Neuronal stem cell (in vitro differentiated cells): Measurements from ENCODE around the gene FCN3.
A peak's percentile ranks its signal among the peaks of the same experiment; 100 is the strongest.

Source experiments
- DNase-seq: peaks from one replicate; pipeline ENCODE4 v3.0.0-alpha.2; 2013; ENCODE audit warnings: low spot score
- H2AFZ ChIP-seq: one replicate; pipeline ENCODE4 v1.6.1; 2013; ENCODE audit warnings: mild to moderate bottlenecking, low read length, inconsistent platforms
- H2AK5ac ChIP-seq: 2 replicates; pipeline ENCODE4 v1.6.1; 2013; ENCODE audit warnings: low read depth, mild to moderate bottlenecking, inconsistent platforms, low read length, moderate library complexity, mixed read lengths
- H2BK120ac ChIP-seq: 2 replicates; pipeline ENCODE4 v1.6.1; 2013; ENCODE audit warnings: low read depth, mild to moderate bottlenecking, inconsistent platforms, low read length, moderate library complexity, mixed read lengths
- H2BK12ac ChIP-seq: one replicate; pipeline ENCODE4 v1.6.1; 2013; ENCODE audit warnings: low read length, inconsistent platforms
- H2BK15ac ChIP-seq: 2 replicates; pipeline ENCODE4 v1.6.1; 2013; ENCODE audit warnings: mild to moderate bottlenecking, low read length, inconsistent platforms, mixed read lengths
- H2BK5ac ChIP-seq: one replicate; pipeline ENCODE4 v1.6.1; 2013; ENCODE audit warnings: inconsistent platforms, mild to moderate bottlenecking, low read length, moderate library complexity
- H3K14ac ChIP-seq: one replicate; pipeline ENCODE4 v1.6.1; 2013; ENCODE audit warnings: low read length, inconsistent platforms
- H3K18ac ChIP-seq: 2 replicates; pipeline ENCODE4 v1.6.1; 2013; ENCODE audit warnings: low read length, inconsistent platforms
- H3K23ac ChIP-seq: 2 replicates; pipeline ENCODE4 v1.6.1; 2013; ENCODE audit warnings: low read depth, mild to moderate bottlenecking, mixed read lengths, low read length, inconsistent platforms; ENCODE audit not compliant: poor library complexity
- H3K27ac ChIP-seq: replicated peaks from 3 replicates; pipeline ENCODE4 v1.5.1; 2013; ENCODE audit warnings: low read length, inconsistent platforms
- H3K27me3 ChIP-seq, 3 experiments: 2 replicates each; pipeline ENCODE4 v1.6.1; 2013; ENCODE audit warnings: low read length in 3 of 3, mild to moderate bottlenecking in 2 of 3, inconsistent platforms in 1 of 3, low read depth in 1 of 3, mixed read lengths in 1 of 3, moderate library complexity in 1 of 3; ENCODE audit not compliant: control insufficient read depth in 3 of 3, insufficient read depth in 3 of 3
- H3K36me3 ChIP-seq, 2 donors: replicated peaks in 1 of 2; 2 replicates each; pipeline ENCODE4 v1.6.1; 2013; ENCODE audit warnings: low read length in 2 of 2; ENCODE audit not compliant: control insufficient read depth in 2 of 2, insufficient read depth in 2 of 2
- H3K4ac ChIP-seq: 2 replicates; pipeline ENCODE4 v1.6.1; 2013; ENCODE audit warnings: inconsistent platforms, mild to moderate bottlenecking, low read length, moderate library complexity
- H3K4me1 ChIP-seq, 2 donors: 1 replicate in 1 of 2; 2 replicates in 1 of 2; pipeline ENCODE4 v1.6.1; 2013; ENCODE audit warnings: low read length in 2 of 2, low read depth in 1 of 2; ENCODE audit not compliant: control insufficient read depth in 2 of 2, insufficient read depth in 1 of 2
- H3K4me2 ChIP-seq: one replicate; pipeline ENCODE4 v1.6.1; 2013; ENCODE audit warnings: mild to moderate bottlenecking, low read length, inconsistent platforms; ENCODE audit not compliant: insufficient read depth, poor library complexity, severe bottlenecking
- H3K4me3 ChIP-seq, 2 donors: 2 replicates each; pipeline ENCODE4 v1.5.1; 2013; ENCODE audit warnings: low read length in 2 of 2, mild to moderate bottlenecking in 2 of 2, inconsistent platforms in 1 of 2, moderate library complexity in 1 of 2
- H3K79me1 ChIP-seq: one replicate; pipeline ENCODE4 v1.6.1; 2013; ENCODE audit warnings: low read depth, mild to moderate bottlenecking, inconsistent platforms, low read length, moderate library complexity
- H3K9ac ChIP-seq: one replicate; pipeline ENCODE4 v1.6.1; 2013; ENCODE audit warnings: mild to moderate bottlenecking, low read depth, low read length, inconsistent platforms; ENCODE audit not compliant: poor library complexity
- H3K9me3 ChIP-seq, 2 donors: replicated peaks in 1 of 2; 2 replicates each; pipeline versions ENCODE3 to v1.6.1; 2013; ENCODE audit warnings: low read length in 2 of 2, mild to moderate bottlenecking in 2 of 2, inconsistent platforms in 1 of 2, low read depth in 1 of 2, mixed read lengths in 1 of 2, moderate library complexity in 1 of 2; ENCODE audit not compliant: control insufficient read depth in 2 of 2, insufficient read depth in 1 of 2
- H4K8ac ChIP-seq: one replicate; pipeline ENCODE4 v1.6.1; 2013; ENCODE audit warnings: low read depth, mild to moderate bottlenecking, inconsistent platforms, low read length, moderate library complexity
- H4K91ac ChIP-seq: one replicate; pipeline ENCODE4 v1.6.1; 2013; ENCODE audit warnings: low read length, low read depth, mild to moderate bottlenecking, inconsistent platforms; ENCODE audit not compliant: poor library complexity
- WGBS, 2 donors: extraction: QIAGEN DNeasy Blood & Tissue Kit; methylation state at CpG; one replicate each; pipeline ENCODE4 v1.1.7; 2013; ENCODE audit warnings: missing lambda C conversion rate in 2 of 2, mixed read lengths in 1 of 2; ENCODE audit not compliant: insufficient read length in 2 of 2, insufficient replicate concordance in 1 of 2; ENCODE audit errors: extremely low coverage in 2 of 2; 5-methylcytosine and 5-hydroxymethylcytosine counted together

Gene FCN3

GRCh38 chr1:27366411-27367159, 8.0 kb downstream of the FCN3 start, which contains the start of gene MAP3K6:
MAP3K6 (minus strand) TSS chr1:27366961; CDS start chr1:27366597, 364 bp downstream.
- Histone ChIP-seq H3K23ac (peak within 1 kb of the TSS; percentile 81), H3K4ac (no peak within 1 kb of the TSS), H2AFZ (peak within 1 kb of the TSS; percentile 99), H2AK5ac (peak within 1 kb of the TSS; percentile 40), H2BK12ac (no peak within 1 kb of the TSS), H3K18ac (peak within 1 kb of the TSS; percentile 93), H2BK120ac (no peak within 1 kb of the TSS), H4K8ac (no peak within 1 kb of the TSS), H2BK5ac (peak within 1 kb of the TSS; percentile 40), H2BK15ac (peak within 1 kb of the TSS; percentile 88), H3K4me1 (peaks cover 18 to 28% of the 10 kb centered on the region in 2 donors), H3K9ac (peak within 1 kb of the TSS; percentile 82), H4K91ac (peak within 1 kb of the TSS; percentile 13), H3K27ac (peak within 1 kb of the TSS; percentile 94), H3K36me3 (peaks cover 0 to 21% of the 10 kb centered on the region in 2 donors), H3K14ac (peak within 1 kb of the TSS; percentile 25), H3K79me1 (no peaks in the 10 kb centered on the region), H3K27me3 (peaks cover 0 to 6% (median 6%) of the 10 kb centered on the region in 3 experiments), H3K9me3 (no peaks in the 10 kb centered on the region), H3K4me3 (peak within 1 kb of the TSS; percentile 71 to 83), H3K4me2 (peak within 1 kb of the TSS; percentile 94)
- peak; percentile 63 for DNase-seq
- WGBS, 2 donors, result no CpG with 5 or more reads among the region's 67 CpGs

- no peak overlapping the region for H4K8ac ChIP-seq
- H3K14ac ChIP-seq, result no peak overlapping the region
- peaks cover 2 to 9% (median 6%) of the 10 kb centered on the region in 3 experiments for H3K27me3 ChIP-seq
- peak; percentile 89 for DNase-seq
- H3K79me1 ChIP-seq, result no peaks in the 10 kb centered on the region
- H2AK5ac ChIP-seq, result no peak overlapping the region
- H3K4me2 ChIP-seq, result peak overlapping the region; percentile 94
- H2BK120ac ChIP-seq, result no peak overlapping the region
- H3K9ac ChIP-seq, result peak overlapping the region; percentile 79
- H3K4me3 ChIP-seq, result peak overlapping the region; percentile 71 to 83
- H3K4ac ChIP-seq, result no peak overlapping the region
- WGBS, 2 donors, result no CpG with 5 or more reads among the region's 30 CpGs
- peak overlapping the region; percentile 93 for H3K18ac ChIP-seq
- H4K91ac ChIP-seq, result no peak overlapping the region
- peaks cover 0 to 26% of the 10 kb centered on the region in 2 donors for H3K36me3 ChIP-seq
- H3K27ac ChIP-seq, result peak overlapping the region; percentile 94
- H3K4me1 ChIP-seq, result peaks cover 18 to 30% of the 10 kb centered on the region in 2 donors
- no peak overlapping the region for H2BK12ac ChIP-seq
- peak overlapping the region; percentile 88 for H2BK15ac ChIP-seq
- no peaks in the 10 kb centered on the region for H3K9me3 ChIP-seq
- peak overlapping the region; percentile 2 for H2BK5ac ChIP-seq
- H2AFZ ChIP-seq, result peak overlapping the region; percentile 99
- H3K23ac ChIP-seq, result peak overlapping the region; percentile 81
Observed at GRCh38 chr1:27366113-27366410, 8.6 kb downstream of the FCN3 start.

GRCh38 chr1:27365372-27366112, 9.1 kb downstream of the FCN3 start:
- peaks cover 18 to 32% of the 10 kb centered on the region in 2 donors for H3K4me1 ChIP-seq
- H3K18ac ChIP-seq, result peak overlapping the region; percentile 93
- H3K27ac ChIP-seq, result peak overlapping the region; percentile 94
- DNase-seq, result peak; percentile 88
- H2BK120ac ChIP-seq, result no peak overlapping the region
- H3K9ac ChIP-seq, result no peak overlapping the region
- H3K4me3 ChIP-seq, result peak overlapping the region; percentile 71 to 83
- peak overlapping the region; percentile 94 for H3K4me2 ChIP-seq
- no peak overlapping the region for H4K91ac ChIP-seq
- peaks cover 0 to 27% of the 10 kb centered on the region in 2 donors for H3K36me3 ChIP-seq
- H3K14ac ChIP-seq, result no peak overlapping the region
- H2AK5ac ChIP-seq, result no peak overlapping the region
- H3K23ac ChIP-seq, result no peak overlapping the region
- H2BK15ac ChIP-seq, result no peak overlapping the region
- H3K4ac ChIP-seq, result no peak overlapping the region
- H2BK5ac ChIP-seq, result peak overlapping the region; percentile 2
- no peaks in the 10 kb centered on the region for H3K9me3 ChIP-seq
- peak overlapping the region; percentile 99 for H2AFZ ChIP-seq
- H3K27me3 ChIP-seq, result peaks cover 2 to 15% (median 3%) of the 10 kb centered on the region in 3 experiments
- H2BK12ac ChIP-seq, result no peak overlapping the region
- no peak overlapping the region for H4K8ac ChIP-seq
- H3K79me1 ChIP-seq, result no peaks in the 10 kb centered on the region
- no CpG with 5 or more reads among the region's 40 CpGs for WGBS, 2 donors
